Vagina (tissue), 2 donors: Measurements from ENCODE around the gene PROB1.

Source experiments
- CTCF ChIP-seq, 3 experiments: fragments of 450-650 bp in 2 of 3; fragments of 200-600 bp in 1 of 3; sonication (generic) in 1 of 3; IDR thresholded peaks; one replicate each; pipeline ENCODE4 v1.5.1; 2017 to 2019; ENCODE audit warnings: antibody characterized with exemption in 3 of 3, mild to moderate bottlenecking in 2 of 3, moderate library complexity in 2 of 3
- POLR2A ChIP-seq, 2 donors: fragments of 450-650 bp; IDR thresholded peaks; one replicate each; pipeline ENCODE4 v1.6.1; 2017; ENCODE audit warnings: antibody characterized with exemption in 2 of 2, mild to moderate bottlenecking in 2 of 2, moderate library complexity in 2 of 2
- POLR2AphosphoS5 ChIP-seq, 2 donors: sonication (generic); formaldehyde crosslinking; IDR thresholded peaks; one replicate each; pipeline ENCODE4 v1.9.0; 2017; ENCODE audit warnings: antibody characterized with exemption in 2 of 2, mild to moderate bottlenecking in 2 of 2, low read depth in 1 of 2; ENCODE audit not compliant: insufficient read depth in 1 of 2

- TF ChIP-seq CTCF (IDR thresholded peaks at IDR 0.05) (no peak), POLR2A (IDR thresholded peaks at IDR 0.05) (no peak), POLR2AphosphoS5 (IDR thresholded peaks at IDR 0.05; ENCODE audit: insufficient read depth in 1 of 2, low read depth in 1 of 2) (no peak)
Measured at GRCh38 chr5:139381837-139382761, 12.8 kb downstream of the PROB1 start.
